ENCODE results near the gene WDR90. TPM values are rescaled to one million over a fixed set of nuclear protein-coding genes. Genes with fewer than 3 reads are reported as not detected.

The WDR90 gene
- total RNA-seq, 4 donors from 2014 or later, result 23.0 to 166 (median 90.2) TPM

DNA sequence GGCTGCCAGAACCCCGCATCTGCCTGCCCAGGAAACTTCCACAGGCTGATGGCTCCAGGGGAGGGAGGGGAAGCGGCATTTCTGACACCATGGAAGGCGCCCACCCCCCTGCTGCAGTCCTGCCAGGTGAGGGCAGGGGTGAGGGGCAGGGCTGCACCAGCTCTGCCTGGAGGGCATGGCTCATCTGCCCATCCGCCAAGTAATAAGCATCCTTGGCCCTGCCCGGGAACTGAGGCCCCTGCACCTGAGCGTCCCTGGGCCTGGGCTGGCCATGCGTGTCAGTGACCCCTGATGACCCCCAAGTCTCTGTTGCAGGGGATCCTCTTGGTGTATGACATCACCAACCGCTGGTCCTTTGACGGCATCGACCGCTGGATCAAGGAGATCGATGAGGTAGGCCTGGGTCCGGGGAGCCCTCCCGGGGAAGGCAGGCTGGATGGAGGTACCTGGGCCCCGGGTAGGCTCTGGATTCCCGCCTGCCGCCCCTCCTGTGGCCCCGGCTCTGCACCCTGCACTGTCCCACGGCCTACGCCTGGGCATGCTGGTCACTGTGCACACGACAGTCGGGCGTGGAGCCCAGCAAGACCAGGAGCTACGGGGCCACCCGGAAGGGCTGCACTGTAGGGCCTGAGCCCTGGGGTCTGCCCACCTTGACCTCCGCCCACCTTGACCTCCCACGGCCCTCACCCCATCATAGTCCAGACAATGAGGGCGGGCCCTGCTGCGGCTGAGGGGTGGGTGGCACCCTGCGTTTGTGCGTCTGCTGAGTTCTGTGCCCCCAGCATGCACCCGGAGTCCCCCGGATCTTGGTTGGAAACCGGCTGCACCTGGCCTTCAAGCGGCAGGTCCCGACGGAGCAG is 23.8 kb upstream of the WDR90 start:
- 96% methylated on average over 30 of the region's 37 CpGs; no CpG with 5 or more reads in 1 of the 2 donors for WGBS, 2 donors (ENCODE audit: low coverage in 1 of 2)
- intact Hi-C loops (cut with DNase I; ENCODE audit: low total_unique reads) (no loop called here), in situ Hi-C loops (cut with MboI; ENCODE audit: low pct_ligation_motif_present in 1 of 4, low pct_unique_long_range_greater_than_20kb in 1 of 4, low sequenced_read_pairs in 3 of 4) (no loop called here)

DNA sequence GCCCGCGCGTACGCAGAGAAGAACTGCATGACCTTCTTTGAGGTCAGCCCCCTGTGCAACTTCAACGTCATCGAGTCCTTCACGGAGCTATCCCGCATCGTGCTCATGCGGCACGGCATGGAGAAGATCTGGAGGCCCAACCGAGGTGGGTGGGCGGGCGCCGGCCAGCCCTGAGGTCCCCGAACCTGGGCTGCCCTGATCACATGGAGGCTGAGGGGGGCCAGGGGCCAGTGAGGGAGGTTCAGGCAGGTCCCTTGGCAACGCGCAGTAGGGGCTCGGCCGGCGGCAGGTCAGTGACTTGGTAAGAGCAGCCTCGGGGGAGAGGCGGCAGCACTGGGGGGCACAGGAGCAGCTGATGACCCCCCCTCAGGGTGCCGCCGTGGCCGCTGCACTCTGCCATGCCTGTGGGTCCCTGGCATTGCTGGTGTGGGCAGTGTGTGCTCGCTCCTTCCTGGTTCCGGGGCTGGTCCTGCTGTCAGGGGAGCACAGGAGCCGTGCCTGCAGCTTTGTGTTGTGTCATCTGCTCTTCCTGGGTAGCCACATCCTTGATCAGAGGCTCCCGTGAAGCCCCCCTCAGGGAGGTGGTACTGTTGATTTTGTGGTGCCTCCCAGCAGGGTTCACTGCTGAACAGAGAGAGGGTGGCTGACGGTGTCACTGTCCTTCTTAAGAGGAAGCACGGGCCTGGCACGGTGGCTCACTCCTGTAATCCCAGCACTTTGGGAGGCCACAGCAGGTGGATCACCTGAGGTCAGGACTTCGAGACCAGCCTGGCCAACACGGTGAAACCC is 23.0 kb upstream of the WDR90 start:
- Histone ChIP-seq H3K36me3 (no peaks in the 10 kb centered on the region), H3K4me1 (peaks cover 0 to 18% (median 13%) of the 10 kb centered on the region in 4 donors), H3K27ac (peak overlapping the region in 1 of 4 donors; percentile 39), H3K4me3 (no peak overlapping the region), H3K27me3 (no peaks in the 10 kb centered on the region), H3K9me3 (no peaks in the 10 kb centered on the region)
- in situ Hi-C loops (cut with MboI; ENCODE audit: low pct_ligation_motif_present in 1 of 4, low pct_unique_long_range_greater_than_20kb in 1 of 4, low sequenced_read_pairs in 3 of 4) (no loop called here), intact Hi-C loops (cut with DNase I; ENCODE audit: low total_unique reads) (no loop called here)
- DNase-seq, result no peak
- 95% methylated on average over 33 of the region's 35 CpGs; no CpG with 5 or more reads in 1 of the 2 donors for WGBS, 2 donors (ENCODE audit: low coverage in 1 of 2)
- TF ChIP-seq POLR2AphosphoS5 (IDR thresholded peaks at IDR 0.05), result no peak
- TF ChIP-seq, protein P1, sequence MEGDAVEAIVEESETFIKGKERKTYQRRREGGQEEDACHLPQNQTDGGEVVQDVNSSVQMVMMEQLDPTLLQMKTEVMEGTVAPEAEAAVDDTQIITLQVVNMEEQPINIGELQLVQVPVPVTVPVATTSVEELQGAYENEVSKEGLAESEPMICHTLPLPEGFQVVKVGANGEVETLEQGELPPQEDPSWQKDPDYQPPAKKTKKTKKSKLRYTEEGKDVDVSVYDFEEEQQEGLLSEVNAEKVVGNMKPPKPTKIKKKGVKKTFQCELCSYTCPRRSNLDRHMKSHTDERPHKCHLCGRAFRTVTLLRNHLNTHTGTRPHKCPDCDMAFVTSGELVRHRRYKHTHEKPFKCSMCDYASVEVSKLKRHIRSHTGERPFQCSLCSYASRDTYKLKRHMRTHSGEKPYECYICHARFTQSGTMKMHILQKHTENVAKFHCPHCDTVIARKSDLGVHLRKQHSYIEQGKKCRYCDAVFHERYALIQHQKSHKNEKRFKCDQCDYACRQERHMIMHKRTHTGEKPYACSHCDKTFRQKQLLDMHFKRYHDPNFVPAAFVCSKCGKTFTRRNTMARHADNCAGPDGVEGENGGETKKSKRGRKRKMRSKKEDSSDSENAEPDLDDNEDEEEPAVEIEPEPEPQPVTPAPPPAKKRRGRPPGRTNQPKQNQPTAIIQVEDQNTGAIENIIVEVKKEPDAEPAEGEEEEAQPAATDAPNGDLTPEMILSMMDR (IDR thresholded peaks at IDR 0.05), result no peak
- no peak for TF ChIP-seq EP300 (IDR thresholded peaks at IDR 0.05; ENCODE audit: low read depth)
- TF ChIP-seq POLR2A (IDR thresholded peaks at IDR 0.05), result no peak

More for the DNA sequence above, 23.8 kb upstream of the WDR90 start:
- Histone ChIP-seq H3K27me3 (no peaks in the 10 kb centered on the region), H3K4me3 (no peak overlapping the region), H3K27ac (no peak overlapping the region), H3K9me3 (no peaks in the 10 kb centered on the region), H3K36me3 (no peaks in the 10 kb centered on the region), H3K4me1 (peaks cover 0 to 15% (median 6%) of the 10 kb centered on the region in 4 donors)
- no peak for DNase-seq
- TF ChIP-seq POLR2A (IDR thresholded peaks at IDR 0.05) (no peak), POLR2AphosphoS5 (IDR thresholded peaks at IDR 0.05) (no peak), EP300 (IDR thresholded peaks at IDR 0.05; ENCODE audit: low read depth) (no peak)
- TF ChIP-seq, protein P1 (IDR thresholded peaks at IDR 0.05), result no peak

DNA sequence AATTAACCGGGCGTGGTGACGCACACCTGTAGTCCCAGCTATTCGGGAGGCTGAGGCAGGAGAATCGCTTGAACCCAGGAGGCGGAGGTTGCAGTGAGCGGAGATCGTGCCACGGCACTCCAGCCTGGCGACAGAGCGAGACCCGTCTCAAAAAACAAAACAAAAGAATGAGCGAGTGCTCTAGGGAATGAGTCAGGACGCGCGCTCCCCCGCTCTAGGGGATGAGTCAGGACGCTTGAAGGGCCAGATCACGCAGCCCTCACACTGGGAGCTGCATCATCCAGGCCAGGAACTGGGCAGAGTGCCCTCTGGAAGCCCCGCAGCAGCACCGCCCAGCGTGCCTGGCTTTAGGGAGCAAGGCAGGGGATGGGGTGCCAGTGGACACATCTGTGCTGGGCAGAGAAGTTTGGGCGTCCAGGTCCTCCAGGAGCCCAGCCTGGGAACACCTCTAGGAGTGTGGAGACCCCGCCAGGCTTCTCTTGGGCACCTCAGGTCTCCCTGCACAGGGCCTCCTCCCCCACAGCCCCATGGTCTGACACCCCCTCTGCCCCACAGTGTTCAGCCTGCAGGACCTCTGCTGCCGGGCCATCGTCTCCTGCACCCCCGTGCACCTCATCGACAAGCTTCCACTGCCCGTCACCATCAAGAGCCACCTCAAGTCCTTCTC is 22.2 kb upstream of the WDR90 start:
- Histone ChIP-seq H3K4me1 (peaks cover 0 to 16% (median 13%) of the 10 kb centered on the region in 4 donors), H3K27ac (peak overlapping the region in 1 of 4 donors; percentile 39), H3K36me3 (no peaks in the 10 kb centered on the region), H3K27me3 (no peaks in the 10 kb centered on the region), H3K9me3 (no peaks in the 10 kb centered on the region), H3K4me3 (no peak overlapping the region)
- TF ChIP-seq POLR2A (IDR thresholded peaks at IDR 0.05), result no peak
- TF ChIP-seq, protein P1 (IDR thresholded peaks at IDR 0.05), result no peak
- TF ChIP-seq POLR2AphosphoS5 (IDR thresholded peaks at IDR 0.05), result no peak
- no peak for TF ChIP-seq EP300 (IDR thresholded peaks at IDR 0.05; ENCODE audit: low read depth)
- intact Hi-C loops (cut with DNase I; ENCODE audit: low total_unique reads), result no loop called here
- in situ Hi-C loops (cut with MboI; ENCODE audit: low pct_ligation_motif_present in 1 of 4, low pct_unique_long_range_greater_than_20kb in 1 of 4, low sequenced_read_pairs in 3 of 4), result no loop called here
- WGBS, 2 donors (ENCODE audit: low coverage in 1 of 2), result 90 to 94% methylated on average over 12 to 28 of the region's 29 CpGs
- no peak for DNase-seq

Measured in transverse colon (tissue), 4 donors.